NCI-H2196 (cell line): ENCODE data around the gene SORBS2.
"Not testable (repeated sequence)": the region's sequence is repeated elsewhere in the genome, so short reads cannot be mapped to it uniquely, and the experiment has no call there.

Source experiments
- DNase-seq: peaks from one replicate; lab custom pipeline; 2025; ENCODE audit not compliant: unreplicated experiment; lab: John Stamatoyannopoulos, UW

The SORBS2 gene

DNA sequence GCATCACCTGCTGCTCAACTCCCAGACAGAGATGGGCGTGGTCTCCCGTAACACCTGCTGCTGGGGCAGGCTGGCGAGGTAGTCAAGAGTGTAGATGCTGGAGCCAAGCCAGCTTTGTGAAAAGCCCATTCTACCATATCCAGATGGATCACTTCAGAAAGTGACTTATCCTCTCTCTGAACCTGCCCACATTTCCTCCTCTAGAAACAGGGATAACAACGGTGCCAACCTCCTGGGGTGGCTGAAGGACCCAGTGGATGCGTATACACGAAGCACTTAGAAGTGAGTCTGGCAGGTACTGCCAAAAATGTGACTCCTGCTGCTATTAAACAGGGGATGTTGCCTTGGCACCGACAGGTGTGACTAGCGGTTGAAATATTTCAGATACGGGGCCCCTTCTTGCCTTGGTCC, 95.8 kb downstream of the SORBS2 start:
- peak; percentile 76 for DNase-seq

DNA sequence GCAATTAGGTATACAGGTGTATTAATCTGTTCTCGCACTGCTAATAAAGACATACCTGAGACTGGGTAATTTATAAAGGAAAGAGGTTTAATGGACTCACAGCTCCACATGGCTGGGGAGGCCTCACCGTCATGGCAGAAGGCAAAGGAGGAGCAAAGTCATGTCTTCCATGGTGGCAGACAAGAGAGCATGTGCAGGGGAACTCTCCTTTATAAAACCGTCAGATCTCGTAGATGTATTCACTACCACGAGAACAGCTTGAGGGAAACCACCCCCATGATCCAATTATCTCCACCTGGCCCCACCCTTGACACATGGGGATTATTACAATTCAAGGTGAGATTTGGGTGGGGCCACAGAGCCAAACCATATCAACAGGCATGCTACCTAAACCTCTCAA, 97.5 kb downstream of the SORBS2 start:
- not testable (repeated sequence) for DNase-seq

DNA sequence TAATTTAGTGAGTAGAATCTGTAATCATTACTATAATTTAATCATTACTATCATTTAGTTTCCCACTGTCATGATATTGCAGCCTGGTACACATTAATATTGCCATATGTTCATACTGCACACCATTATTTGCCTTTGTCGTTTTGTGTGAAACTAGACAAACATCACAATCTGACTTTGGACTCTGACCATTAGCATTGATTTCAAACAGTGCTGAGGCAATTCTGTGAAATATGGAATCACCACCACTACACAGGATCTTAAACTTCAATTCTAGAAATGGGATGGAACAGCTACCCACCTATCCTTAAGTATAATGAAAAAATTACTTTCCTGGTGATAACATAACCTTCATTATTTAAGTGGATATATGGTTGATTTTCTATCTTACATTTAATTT, 98.3 kb downstream of the SORBS2 start:
- DNase-seq = no peak

DNA sequence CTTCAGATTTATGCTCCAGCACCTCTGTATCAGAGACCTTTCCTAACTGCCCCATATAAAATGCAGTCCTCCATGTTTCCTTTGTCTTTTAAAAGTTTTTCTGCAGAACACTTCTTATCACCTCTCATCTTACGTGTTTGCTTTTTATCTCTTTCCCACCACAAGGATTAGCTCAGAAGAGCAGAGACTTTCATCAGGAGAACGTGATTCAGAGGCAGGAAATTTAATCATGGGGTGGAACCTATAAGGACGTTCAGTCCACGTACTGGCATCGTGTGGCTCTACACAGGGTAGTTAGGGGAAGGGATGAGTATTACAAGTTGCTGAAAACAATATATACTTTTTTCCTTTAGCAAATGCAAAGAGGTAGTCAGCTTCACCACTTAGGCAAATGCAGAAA, 98.7 kb downstream of the SORBS2 start:
- no peak for DNase-seq

DNA sequence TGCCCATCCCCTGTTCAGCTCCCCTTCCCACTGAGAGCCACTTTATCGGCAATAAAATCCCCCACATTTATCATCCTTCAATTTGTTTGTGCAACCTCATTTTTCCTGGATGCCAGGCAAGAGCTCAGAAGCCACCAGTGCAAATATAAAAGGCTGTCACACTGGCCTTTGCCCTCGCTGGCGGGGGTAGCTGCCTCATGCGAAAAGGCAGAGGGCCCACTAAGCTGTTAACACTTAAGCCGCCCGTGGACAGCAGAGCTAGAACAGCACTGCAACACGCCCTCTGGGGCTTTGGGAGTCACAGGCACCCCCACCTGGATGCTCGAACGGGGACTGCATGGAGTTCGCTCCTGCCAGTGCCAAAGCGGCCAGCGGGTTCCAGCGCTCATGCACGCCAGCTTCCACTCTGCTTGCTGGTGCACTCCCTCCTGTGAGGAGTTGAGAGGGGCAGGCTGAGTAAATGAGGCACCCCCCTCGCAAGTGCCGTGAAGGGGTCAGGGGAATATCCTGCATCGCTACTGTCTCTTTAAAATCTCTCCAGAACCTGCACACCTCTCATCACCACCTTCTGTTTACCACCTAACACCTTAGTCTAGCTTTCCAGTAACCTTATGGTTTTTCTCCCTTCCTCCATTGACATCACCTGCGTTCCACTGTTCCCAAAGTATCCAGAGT, 99.5 kb downstream of the SORBS2 start:
- no peak for DNase-seq

DNA sequence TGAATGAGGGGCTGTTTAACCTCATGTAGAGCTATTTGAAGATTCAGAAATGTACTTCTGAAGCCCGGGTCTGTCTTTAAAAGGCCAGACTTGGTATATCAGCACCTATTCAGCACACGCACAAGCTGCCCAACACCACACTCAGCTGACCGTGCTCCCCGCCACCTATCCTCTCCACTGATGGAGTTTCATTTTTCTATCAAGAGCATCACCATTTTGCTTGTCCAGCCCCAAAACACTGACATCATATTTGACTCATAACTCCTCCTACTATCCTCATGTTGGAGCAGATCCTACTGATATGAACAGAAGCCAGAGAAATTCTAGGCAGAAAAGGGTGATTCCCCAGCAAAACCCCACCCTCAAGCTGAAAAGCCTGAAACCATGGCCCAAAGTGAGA, 100.3 kb downstream of the SORBS2 start:
- no peak for DNase-seq

DNA sequence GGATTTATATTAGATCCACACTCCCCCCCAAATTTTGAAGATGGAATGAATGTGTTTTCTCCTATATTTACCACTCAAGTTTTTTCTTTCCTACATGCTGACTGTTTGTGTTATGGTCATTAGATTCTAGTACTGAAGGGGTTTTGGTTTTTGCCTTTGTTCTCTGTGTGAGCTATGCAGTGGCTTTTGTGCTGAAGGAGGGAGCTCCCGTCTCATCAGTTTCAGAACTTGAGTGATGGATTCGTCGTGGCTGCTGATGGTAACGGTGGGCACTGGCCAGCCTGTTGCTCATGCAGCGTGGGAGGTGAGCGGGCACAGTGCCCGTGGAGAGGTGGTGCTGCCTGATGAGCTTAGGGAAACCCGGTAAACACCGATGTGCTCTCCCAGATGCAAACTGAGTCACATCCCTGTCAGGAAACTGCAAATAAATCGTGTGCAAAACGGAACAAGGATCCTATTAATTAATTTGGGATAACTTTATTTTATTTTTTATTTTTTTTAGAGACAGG, 101.5 kb downstream of the SORBS2 start:
- no peak for DNase-seq

DNA sequence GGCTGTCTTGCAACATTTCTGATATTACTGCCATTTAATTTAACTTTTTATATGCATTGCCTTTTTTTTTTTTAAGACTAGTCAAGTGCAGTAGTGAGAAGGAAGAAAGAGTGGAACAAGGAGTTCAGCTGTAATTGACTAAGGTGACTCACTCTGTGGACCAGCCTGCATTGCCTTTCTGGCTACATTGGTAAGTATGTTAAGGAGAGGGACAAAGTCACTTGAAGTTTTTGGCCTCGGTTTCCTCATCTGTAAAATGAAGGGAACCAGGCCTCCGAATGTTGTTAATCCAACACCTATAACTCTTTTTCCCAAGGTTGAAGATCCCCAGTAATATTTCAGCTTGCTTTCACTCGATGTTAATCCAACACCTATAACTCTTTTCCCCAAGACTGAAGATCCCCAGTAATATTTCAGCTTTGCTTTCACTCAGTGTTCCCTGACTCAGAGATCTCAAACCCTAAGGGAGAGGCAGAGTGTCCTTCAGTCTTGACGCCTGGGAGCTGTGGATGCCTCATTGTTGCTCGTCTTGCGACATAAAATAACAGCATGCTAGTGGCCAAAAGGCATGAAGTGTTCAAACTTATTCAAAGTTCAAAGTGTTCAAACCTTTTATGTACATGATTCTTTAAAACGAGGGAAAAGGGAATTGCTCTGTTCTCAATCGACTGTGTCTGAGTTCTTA, 102.0 kb downstream of the SORBS2 start:
- DNase-seq = no peak

DNA sequence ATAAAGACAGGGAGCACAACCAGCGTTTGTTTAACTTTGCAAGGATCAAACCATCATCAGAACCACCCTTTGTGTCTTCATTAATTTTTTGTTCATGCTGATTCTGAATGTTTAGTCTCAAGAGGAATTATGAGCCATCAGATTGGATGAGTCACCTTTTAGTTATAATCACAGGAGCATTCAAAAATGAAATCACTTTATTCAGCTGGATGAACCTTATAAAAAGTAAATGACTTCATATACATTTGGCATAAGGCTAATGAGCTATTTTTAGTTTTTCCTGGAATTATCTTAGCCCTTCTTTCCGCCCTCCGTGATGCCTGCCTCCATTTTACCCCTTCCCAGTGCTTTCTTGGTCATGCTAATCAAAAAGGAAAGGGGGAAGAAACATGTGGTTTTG, 103.6 kb downstream of the SORBS2 start:
- no peak for DNase-seq

DNA sequence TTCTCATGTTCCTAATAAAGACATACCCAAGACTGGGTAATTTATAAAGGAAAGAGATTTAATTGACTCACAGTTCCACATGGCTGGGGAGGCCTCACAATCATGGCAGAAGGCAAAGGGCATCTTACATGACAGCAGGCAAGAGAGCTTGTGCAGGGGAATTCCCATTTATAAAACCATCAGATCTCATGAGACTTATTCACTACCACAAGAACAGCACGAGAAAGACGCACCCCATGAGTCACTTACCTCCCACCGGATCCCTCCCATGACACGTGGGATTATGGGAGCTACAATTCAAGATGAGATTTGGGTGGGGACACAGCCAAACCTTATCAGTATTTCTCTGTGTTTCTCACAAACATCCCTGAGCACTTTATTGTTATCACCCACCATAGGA, 104.4 kb downstream of the SORBS2 start:
- not testable (repeated sequence) for DNase-seq

DNA sequence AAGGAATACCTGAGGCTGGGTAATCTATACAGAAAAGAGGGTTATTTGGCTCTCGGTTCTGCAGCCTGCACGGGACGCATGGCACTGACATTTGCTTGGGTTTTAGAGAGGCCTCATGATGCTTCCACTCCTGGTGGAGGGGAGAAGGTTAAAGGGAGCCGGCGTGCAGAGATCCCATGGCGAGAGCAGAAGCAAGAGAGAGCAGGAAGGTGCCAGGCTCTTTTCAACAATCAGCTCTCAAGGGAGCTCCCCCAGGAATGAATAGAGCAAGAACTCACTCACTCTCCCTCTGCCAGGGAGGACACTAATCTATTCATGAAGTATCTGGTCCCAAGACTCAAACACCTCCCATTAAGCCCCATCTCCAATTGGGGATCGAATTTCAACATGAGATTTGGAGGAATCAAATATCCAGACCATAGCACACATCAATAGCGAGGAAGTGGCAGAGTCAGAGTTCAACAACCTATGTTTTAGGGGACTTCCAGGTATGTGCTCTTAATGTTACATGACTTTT, 109.8 kb downstream of the SORBS2 start:
- DNase-seq = no peak

DNA sequence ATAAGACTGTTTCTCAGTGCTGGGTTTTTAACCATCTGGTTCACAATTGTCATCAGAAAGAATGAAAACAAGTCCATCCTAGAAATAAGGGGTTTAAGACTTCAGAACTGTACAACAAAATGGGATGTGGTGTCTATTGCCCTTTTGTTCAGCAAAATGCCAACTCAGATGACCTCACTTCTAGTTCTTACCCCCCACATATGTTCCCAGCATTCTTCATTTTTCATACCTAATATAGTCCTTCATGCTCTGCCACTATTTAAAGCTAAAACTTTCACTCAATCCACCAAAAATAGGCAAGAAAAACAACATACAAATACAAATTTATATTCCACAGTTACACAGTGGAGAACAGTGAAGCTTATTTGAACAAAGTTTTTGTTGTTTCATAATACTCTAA, 111.4 kb downstream of the SORBS2 start:
- no peak for DNase-seq

DNA sequence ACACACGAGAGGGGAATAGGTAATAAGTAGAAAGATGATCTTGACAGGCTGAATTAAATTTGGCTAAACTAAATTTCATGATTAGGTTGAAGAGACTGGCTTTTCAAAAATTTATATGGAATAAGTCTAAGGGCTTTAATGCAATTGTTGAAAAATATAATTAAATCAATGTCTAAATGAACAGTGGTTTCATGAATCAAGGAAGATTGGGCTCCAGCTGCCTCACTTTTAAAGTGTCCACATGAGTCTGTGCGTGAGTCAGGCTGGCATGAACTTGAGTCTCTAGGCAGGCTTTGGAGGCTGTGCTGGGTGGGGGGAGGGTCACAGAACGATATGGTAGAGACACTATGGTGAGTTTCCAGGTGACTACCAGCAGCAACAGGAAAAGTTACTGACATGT, 111.9 kb downstream of the SORBS2 start:
- DNase-seq = no peak

DNA sequence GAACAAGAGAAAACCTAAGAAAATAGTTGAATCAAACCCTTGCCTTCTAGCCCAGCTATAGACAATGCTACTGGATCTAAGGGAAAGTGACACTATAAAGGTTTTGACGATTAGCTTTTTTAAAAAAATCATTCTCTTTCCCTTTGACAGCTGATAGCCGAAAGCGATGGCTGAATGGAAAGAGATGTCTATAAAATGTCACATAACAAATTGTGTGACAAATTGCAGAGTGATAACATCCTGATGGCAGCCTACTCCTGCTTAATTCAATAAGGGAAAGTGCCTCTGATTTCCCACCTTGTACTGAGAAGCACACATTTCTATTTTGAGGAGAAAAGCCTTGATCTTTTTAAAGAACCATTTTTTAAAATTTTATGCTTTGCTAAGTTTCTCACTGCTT, 114.5 kb downstream of the SORBS2 start:
- no peak for DNase-seq

DNA sequence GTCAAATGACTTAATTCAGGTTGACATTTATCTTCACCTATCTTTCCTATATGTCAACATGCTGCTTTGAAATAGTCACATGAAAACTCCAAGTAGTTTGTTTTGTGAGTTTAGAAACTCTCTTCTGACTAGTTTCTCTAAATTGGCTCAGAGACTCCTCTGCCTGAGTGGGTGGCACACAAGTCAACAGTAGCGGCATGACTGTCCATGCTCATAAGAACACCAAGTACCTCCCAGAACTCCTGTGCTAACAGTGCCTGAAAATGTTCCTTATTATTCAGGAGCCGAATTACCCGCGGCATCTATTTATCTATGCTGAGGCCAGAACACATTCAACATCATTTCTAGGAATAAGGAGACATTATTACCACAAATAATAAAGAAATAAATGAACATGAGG, 116.3 kb downstream of the SORBS2 start:
- DNase-seq = no peak

DNA sequence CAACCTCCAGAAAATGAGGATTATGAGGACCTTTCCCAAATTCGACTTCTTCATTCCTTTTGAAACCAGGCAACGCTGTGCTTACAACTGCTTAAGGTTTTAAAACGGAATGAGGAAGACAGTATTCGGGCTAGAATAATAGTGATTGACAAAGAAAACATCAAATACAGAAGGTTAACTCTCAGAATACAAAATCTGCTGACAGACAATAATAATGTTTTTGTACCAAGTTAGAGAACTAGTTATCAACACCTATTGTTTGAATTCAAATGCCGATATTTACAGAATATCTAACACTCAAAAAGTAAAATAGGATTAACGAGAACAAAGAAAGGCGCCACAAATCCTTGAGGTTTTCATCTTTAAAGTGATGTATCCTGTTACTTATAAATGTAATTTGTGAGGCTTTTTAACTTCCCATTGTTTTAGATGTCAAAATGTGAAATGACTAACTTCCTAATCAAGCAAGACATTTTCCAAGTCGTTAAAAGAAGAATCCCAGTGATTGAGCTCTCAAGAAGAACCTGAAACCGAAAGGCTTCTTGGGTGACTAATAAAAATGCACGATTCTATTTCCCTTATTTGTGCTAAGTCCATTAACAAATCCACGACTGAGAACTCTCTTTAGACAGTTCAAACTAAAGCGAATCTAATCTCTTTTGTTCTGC, 118.3 kb downstream of the SORBS2 start:
- DNase-seq = no peak

DNA sequence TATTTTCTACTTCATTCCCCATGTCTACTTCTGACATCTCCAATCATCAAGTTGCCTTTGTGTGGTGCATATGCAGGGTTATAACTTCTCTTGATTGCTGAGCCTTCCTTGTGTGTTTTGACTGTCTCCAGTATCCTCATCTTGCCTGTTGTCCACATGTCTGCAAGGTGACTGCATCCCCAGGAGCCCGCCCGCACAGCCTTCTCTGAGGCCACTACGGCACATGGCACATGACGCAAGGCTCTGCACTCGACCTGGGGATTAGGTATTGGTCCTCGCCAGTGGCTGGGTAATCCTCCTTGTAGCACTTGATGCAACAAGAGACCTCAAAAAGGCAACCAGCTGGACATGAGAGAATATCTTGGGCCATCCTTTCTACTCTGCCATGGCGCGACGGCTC, 122.6 kb downstream of the SORBS2 start:
- no peak for DNase-seq

DNA sequence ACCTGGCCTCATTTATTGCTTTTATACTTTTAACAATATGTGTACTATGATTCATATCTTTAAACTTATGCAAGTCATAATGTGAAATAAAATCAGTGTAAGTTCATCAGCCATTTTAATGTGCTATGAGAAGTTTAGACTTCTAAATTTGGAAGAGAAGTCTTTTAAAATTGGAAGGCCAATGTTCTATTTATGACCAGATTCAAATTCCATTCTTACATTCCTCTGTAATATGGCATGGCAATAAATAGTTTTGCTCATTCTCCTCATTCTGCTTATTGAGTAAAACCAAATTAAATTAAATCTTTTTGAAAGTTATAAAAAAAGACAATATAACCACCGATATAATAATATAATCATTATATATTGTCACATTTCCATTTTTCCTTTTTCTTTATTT, 126.2 kb downstream of the SORBS2 start:
- no peak for DNase-seq

DNA sequence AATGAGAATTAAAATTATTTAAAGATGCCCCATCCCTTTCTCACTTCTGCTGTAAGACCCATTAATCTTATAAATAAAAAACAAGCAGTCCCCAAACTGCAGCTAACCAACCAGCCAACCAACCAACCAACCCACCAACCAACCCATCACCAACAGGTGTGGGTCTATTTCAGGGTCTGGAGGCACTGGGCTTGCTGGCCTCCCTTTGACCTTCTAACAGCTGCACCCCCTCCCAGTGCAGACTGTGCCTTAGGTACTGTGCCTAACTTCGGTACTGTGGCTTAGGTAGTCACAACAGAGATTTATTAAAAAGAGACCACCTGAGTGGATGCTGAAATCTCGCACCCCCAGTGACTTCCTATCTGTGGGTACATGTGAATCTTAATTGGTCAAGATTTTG, 128.1 kb downstream of the SORBS2 start:
- no peak for DNase-seq

DNA sequence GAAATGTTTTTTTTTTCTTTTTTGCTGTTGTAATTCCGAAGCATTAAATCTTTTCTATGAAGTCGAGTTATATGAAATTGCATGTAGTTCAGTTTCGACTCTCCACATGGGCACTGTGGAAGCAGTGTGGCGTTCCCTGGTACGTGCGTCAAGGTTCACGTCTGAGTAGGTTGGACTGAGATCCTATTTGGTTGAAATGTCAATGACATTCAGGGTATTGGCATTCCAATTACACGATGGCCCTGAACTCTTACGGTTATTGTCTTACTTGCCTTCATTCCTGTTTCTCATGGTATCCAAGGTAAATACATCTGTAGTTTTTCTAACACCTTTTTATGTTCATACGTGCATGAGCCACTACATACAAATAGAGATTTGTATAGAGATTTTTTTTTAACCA, 128.8 kb downstream of the SORBS2 start:
- no peak for DNase-seq

DNA sequence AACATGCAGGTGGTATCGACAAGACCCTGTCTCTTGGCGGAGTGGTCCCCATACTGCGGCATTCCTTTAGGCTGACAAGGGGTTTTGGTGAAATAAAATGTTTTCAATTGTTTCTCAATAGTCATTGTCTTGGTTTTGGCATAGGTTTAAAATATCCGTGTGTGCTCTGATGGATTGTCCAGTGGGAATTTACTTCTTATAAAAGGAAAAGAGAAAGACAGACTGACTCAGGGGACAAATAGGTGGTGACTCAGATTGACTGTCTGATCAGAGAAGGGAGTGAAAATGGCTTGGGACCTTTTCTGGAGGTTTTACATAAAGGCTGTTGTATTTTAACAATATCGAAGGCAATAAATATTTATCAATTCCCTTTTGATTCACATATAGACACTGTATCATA, 129.8 kb downstream of the SORBS2 start:
- no peak for DNase-seq

DNA sequence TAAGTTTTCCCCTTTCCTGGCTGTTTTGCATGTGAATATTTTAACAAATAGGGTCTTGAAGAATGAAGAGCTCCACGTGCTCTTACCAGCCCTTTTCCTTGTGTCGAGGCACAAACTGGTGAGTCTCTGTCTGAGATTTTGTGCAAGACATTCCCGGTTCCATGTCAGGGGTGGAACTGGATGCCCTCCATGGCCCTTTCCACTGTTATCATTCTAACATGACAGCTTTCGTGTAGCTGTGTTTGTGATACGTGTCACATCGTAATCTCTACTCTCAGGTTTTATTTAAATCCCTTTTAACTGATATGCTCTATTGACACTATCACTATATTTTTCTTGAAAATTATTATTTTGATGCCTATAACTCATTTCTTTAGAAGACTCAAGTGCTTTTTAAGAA, 130.4 kb downstream of the SORBS2 start:
- no peak for DNase-seq
